NCI-H226 (cell line): Measurements from ENCODE around the gene FBLN1.
"Not testable (repeated sequence)": the region's sequence is repeated elsewhere in the genome, so short reads cannot be mapped to it uniquely, and the experiment has no call there.

Experiments
- DNase-seq: peaks from one replicate; pipeline ENCODE4 v3.0.0-alpha.2; 2015

Gene FBLN1

DNA sequence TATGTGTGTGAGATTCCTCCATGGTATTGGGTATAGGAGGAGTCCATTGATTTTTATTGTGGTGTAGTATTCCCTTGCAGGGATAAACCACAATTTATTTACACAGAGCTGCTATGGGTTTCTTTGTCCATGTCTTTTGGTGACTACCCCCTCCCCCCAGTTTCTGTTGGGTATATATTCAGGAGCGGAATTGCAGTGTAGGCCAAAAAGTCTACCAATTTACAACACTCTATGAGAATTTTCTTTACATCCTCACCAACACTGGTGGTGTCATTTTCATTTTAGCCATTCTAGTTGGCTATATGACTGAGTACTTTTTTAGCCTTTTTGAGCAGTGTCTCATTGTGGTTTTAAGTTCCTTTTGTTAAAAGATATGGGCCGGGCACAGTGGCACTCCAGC lies 113.7 kb downstream of the FBLN1 start:
- no peak for DNase-seq

DNA sequence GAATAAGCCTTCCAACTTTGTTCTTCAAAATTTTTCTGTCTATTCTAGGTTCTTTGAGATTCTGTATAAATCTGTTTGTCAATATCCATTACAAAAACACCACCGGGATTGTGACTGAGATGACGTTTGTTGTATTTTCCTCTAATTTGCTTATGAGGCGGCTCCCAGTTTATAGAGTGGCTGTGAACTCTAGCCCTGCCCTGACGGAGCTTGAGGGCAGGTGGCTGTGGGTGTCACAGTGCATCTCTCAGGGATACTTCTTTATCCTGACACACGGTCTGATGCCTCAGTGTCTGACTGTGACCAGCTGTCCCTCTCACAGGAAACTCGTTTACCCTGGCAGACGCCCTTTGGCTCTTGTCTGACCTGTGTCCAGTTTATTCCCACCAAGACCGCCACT lies 115.3 kb downstream of the FBLN1 start:
- no peak for DNase-seq

DNA sequence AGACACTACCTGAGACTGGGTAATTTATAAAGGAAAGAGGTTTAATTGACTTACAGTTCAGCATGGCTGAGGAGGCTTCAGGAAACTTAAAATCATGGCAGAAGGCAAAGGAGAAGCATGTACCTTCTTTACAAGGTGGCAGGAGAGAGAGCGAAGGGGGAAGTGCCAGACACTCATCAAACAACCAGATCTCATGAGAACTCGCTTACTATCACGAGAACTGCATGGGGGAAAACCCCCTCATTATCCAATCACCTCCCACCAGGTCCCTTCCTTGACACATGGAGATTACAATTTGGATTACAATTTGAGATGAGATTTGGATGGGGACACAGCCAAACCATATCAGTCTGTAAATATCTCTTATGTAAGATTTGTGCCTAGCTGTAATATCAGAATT lies 118.0 kb downstream of the FBLN1 start:
- DNase-seq: no peak

DNA sequence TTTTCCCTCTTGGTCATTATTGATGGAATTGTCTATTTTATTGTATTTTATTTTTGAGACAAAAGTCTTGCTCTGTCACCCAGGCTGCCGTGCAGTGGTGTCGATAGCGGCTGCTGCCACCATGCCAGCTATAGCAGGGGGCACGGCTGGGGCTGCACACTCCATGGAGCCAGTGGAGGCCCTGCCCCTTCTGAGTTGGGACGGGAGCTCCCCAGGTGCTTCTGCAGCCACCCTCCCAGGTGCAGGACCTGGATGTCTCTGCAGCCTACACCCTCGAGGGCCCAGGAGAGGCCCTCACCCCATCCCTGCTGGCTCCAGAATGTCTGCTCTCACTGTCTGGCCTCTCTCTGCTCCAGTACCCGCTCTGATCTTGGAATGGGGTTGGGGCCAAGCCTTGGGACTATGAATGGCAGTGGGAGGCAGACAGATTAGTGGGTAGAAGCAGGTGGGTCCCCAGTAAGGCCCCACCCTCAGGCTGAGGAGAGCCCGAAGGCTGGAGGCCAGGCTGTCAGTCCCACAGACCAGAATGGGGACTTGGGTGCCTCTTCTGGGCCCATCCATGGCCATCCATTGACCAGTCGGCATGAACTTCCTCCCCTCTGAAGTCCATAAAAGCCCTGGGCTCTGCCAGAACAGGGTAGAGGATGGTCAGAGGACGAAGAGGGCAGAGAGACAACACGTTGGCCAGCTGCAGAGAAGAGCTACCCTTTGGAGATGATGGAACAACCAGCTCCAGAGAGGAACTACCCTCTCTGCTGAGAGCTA lies 119.3 kb downstream of the FBLN1 start:
- DNase-seq: no peak

DNA sequence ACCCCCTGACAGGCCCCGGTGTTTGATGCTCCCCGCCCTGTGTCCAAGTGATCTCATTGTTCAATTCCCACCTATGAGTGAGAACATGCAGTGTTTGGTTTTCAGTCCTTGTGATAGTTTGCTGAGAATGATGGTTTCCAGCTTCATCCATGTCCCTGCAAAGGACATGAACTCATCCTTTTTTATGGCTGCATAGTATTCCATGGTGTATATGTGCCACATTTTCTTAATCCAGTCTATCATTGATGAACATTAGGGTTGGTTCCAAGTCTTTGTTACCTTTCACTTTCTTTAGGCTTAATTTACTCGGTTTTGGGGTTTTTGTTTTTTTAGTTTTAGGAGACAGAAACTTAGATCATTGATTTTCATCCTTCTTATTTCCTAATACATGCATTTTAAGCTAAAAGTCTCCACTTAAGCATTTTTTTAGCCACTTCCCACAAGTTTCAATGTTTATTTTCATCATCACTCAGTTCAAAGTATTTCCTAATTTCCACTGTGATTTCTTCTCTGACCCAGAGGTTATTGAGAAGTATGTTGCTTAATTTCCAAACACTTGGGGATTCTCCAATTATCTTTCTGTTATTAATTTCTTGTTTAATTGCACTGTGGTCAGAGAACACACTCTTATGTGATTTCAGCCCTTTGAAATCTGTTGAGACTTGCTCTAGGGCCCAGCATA lies 120.9 kb downstream of the FBLN1 start:
- not testable (repeated sequence) for DNase-seq

DNA sequence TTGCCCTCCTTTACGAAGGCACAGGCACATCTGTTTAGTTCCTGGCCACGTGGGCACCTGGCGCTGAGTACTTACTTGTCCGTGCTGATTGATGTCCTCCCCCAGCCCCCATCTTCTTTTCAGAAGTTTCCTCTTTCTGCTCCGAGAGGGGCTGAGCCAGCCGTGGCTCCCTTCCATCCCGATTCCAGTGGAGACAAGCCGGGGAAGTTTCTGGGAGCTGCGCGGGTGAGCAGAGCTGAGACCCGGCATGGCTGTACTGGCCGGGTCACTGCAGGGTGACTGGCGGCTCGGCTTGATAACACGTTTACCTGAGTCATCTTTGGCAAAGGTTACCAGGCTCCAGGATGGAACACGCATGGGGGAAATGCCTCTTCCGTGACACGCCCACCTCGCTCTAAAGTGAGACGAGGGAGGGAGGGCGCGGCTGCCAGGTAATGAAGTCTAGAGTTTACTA lies 123.5 kb downstream of the FBLN1 start:
- DNase-seq: peak; percentile 48

DNA sequence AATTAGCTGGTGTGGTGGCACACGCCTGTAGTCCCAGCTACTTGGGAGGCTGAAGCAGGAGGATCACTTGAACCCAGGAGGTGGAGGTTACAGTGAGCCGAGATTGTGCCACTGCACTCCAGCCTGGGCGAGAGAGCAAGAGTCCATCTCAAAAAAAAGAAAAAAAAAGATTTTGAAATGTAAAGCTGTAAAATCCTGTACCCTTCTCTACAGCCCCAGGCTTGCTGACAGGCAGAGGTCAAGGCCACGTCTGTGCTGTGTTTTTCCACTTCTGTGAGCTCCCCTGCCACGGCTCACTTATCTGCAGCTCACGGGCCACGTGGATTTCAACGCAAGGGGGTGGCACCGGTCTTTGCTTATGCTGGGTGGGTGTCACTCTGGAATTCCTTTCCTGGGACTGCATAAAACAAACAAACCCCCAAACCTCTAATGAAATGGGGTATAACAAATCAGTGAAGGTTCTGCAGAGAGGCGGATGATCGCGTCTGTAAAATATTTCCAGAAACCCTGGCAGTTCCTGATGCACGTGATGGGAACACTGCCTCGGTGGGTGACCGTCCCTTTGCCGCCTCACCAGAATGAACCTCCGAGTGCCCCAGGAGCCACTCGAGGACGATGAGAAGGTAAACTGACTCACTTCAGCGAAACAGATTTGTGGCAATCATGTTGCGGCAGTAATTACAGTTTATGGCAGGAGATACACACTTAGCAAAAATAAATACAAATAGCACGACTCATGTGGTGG lies 125.0 kb downstream of the FBLN1 start:
- no peak for DNase-seq

DNA sequence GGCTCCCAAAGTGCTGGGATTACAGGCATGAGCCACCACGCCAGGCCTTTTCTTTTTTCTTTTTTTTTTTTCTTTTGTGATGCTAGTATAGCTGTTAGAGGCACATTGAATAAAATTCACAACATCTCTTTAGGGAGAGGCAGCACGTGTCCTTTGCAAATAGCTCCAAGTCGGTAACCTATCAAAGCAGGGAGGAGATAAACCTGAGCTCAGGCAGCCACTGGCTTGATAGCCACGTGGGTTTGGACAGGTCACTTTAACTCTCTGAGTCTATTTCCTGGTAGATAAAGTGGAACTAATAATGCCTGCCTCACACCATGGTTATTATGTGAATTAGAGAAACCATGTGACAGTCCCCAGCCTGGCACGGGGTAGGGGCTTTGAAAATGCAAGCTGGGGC lies 125.8 kb downstream of the FBLN1 start:
- DNase-seq: no peak

DNA sequence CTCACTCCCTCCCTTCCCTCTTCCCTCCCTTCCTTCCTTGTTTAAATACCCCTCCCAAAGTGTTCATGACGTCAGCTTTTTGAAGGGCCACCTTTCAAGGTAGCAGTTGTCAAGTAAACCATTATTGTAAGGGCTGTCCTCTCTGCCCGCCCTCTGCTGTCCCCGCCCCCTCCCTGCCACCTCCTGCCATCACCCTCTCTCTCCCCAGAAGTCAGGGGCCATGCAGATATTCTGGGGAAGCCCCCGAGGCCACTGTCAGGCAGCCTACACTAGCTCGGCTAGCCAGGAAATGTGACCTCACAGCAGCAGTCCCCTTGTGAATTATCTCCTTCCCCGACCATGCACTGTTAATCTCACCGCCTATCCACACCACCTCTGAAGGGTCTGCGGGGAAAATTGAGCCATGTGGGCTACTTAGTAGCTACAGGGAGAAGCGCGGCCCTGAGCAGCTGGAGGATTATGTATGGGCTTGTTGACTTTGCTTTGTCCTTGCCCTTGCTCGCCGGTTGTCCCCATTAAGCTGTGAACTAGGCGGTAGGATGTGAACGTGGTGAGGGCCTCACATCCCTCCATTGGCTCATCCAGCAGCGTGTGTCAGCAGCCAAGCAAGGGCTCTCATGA lies 126.9 kb downstream of the FBLN1 start:
- DNase-seq: no peak

DNA sequence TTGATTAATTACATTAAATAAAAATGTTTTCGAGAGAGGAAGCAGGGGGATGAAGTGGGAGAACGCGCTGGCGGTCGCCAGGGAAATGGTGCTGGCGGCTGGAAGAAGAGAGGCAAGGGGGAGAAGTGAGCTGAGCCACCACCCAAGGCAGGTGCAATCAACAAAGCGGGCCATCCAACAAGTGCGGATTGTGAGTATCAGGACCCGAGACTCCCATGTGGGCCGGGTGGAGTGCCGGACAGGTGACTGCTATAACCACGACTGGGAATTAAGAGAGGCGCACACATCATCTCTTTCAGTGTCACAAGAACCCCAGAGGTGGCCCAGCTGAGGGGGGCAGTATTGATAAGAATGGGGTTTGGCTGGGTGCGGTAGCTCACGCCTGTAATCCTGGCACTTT lies 127.8 kb downstream of the FBLN1 start:
- no peak for DNase-seq

DNA sequence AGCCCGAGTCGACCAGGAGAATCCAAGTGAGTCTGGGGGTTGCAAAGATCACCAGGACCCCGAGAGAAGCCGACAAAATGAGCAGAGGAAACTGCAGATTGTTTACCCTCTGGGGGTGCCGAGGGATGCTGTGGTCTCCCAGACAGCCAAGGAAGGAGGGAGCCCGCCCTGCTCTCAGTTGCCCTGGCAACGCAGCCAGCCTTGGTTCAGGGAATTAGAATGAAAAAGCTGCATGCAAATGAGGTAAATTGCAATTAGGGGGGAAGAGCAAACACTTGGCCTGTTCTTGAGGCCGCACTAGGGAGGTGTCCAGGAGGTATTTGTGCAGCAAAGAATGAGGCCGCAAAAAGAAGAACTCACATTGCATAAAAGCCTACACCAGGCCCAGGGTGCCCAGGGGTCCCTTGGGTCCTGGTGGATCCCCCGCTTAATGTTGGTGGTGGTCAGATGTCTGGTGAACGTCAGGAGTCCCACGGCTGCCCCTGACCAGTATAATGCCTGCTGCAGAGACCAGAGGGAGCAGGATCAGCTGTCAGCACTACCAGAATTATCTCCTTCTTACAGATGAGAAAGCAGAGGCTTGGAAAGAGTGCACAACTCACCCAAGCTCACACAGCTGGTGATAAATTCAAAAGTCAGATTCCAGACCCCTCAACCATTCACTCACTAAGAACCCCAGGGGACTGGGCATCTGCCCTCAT lies 128.6 kb downstream of the FBLN1 start:
- DNase-seq: no peak

DNA sequence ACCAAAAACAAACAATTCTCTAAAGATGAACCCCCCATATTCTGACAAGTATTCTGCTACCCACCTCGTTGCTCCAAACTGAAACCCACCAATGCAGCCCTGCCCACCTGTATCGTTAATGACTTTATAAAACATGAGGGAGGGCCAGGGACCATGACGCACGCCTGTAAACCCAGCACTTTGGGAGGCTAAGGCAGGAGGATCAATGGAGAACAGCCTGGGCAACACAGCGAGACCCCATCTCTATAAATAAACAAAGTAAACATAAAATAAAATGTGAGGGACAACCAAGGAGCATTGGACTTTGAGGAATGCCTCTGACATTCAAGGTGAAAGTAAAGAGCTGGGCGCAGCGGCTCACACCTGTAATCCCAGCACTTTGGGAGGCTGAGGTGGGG lies 129.2 kb downstream of the FBLN1 start:
- no peak for DNase-seq

DNA sequence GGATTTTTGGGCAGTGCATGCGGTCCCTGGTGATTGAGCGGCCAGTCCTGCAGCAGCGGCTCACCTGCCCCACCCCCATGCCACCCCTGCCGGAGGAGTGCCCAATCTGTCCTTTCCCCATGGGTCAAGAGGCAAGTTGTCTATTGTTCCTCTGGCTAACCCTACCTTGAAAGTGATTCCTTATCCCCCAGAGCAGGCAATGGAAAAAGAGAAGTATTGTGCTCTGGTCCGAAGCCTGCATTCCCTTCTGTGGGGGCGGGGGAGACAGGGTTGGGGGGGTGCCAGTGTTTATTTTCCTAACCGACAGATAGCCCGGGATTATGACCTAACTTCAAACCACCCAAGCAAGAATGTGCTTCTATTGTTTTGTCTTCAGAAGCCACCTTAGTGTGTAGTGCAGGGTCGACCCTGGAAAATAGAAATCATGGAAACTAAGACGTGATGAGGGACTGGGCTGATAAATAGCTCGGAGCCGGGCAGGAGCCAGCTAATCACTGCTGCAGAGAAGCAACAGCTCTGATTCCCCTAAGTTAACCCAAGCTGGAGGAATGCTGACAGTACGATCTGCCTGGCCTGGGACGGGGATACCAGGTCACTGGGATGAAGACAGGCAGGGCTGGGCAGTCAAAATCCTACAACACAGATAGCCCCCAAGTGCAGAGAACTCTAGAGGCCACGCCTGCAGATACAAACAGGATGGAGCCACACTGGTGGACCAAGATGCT lies 130.3 kb downstream of the FBLN1 start:
- DNase-seq: no peak

DNA sequence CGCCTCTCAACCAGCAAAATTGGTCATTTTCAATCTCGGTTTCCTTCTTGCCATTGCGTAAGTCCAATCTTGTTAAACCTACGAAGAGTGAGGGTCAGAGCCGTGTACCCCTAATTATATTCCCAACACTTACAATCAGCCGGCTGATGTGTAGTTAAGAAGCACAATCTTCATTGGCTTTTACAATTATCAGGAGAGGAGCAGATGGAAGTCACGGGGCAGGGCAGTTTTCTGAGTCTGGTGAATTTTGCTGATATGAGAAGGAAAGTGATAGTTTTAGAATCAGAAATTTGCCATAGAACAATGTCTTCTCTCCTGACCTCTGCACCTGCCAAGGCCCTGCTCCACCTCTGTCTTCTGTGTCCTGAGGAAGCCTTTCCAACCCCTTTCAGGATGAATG lies 134.0 kb downstream of the FBLN1 start:
- no peak for DNase-seq

DNA sequence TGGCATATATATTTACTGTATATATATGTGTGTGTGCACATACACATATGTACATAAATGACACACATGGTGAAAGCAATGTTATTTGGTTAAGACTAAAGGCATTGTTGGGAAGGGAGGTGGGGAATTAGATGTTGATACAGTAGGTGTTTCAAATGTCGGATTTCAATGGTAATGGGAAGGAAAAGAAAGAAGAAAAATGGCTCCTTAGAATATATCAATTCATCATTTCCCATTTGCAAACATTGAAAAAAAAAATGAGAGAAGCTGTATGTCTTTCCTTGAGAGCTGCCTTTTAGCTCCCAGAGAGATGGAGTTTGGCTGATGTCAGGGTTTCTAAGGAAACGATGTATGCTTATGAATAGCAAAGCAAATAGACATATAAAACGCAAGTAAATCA lies 135.5 kb downstream of the FBLN1 start:
- DNase-seq: no peak

DNA sequence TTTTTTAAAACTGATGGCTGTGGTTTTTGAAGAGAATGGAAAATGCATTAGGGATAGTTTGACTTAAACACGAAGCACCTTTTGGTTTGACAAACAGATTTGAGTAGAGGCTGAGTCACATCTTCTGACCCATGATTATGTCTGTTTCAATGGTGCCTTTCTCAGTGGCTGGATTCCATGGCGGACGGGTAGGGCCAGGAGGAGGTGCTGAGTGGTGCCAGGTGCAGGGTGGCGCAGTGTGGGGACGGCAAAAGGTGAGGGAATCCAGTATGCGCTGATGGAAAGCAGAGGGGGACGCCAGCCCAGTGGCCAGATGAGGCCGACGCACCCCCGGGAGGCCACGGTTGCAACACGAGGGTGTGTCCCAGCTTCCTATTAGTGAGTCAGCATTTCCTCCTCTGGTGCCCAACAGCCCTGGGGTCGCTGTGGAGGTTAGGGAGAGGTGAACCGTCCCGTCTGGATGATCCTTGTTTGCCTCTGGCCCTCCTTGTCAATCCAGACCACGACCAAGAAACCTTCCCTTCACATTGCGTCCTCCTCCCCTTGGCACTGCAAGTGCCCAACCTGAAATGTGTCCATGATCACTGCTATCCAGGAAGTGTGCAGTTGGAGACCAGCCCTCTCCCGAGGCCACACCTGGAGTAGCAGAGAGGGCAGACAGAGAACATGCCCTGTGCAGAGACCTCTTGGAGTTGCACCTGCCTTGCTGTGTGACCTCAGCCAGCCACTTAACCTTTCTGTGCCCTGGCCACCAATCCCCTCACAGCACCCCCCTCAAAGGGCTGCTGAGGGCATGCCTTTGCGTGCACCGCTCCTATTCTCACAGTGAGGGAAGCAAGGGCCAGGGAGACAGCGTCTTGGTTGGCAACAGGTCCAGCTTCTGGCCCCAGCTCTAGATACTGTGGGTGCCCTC lies 136.4 kb downstream of the FBLN1 start:
- DNase-seq: peak; percentile 67

DNA sequence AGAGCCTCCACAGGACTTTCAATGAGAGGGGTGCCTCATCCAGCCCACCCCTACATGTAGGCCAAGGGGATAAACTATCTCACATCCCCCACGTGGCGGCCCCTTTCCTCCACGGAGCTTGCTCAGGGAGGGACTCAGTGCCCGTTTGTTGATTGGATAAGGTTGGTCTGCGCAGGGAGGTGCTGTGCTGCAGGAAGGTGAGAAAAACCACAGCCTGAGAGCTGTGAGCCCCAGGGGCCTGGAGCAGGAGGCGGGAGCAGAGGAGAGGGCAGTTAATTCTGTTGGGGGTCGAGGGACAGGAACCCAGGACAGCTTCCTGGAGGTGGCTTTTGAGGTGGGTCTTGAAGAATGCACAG lies 137.0 kb downstream of the FBLN1 start:
- DNase-seq: no peak

DNA sequence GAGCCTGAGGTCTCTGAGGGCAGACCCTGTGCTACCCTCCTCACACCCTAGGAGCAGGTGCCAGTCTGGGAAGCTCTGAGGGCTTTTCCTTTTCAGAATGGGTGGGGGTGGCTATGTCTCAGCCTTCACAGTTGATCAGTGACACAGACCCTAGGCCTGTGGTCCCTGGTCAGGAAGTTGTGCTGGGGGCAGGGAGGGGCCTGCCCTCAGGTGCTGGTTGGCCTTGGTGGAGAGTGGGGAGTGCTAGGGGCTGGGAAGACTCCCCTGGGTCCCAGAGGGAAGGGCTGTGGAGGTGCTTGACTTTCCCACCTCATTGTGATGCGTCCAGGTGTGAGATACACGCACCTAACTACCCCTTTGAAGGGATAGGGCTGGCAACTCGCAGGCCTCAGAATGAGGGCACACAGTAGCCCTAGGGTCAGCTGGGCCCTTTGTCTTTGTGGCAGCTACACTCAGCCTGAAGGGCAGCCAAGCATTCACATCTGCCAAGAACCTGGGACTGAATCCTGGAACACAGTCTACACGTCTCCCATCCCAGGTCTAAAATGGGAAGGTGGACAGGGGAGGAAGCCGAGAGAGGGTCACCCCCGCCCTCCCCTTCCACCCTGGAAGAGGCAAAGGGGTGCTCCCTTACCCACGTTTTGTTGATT lies 137.7 kb downstream of the FBLN1 start:
- DNase-seq: no peak

DNA sequence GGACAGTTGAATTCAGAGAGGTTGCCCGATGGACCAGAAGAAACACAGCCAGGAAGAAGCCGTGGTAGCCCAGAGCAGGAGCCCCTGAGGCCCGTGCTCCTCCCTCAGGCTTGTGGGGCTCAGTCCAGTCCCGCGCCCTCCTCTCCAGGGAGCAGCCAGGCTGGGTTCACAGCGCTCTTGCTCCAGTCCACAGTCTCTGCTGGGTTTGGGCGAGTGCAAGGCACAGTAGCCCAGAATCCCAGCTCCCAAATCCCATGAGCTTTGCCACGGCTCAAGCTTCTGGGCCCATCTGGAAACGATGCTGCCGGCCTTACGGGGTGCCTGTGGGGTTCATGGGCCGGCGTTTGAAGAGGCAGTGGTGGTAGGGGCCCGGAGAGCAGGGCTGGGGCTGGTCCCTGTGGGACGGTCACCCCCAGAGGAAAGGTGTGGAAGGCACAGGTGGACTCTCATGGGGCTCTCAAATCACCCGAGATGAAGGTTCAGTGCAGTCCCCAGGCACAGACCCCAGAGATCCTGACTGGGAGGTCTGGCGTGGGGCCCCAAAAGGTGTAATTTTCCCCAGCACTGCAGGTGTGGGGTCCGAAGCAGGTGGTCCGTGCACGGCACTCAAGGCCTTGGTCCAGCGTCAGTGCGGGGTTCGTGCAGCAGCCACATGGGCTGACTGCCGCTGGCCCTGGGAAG lies 138.4 kb downstream of the FBLN1 start:
- DNase-seq: no peak

DNA sequence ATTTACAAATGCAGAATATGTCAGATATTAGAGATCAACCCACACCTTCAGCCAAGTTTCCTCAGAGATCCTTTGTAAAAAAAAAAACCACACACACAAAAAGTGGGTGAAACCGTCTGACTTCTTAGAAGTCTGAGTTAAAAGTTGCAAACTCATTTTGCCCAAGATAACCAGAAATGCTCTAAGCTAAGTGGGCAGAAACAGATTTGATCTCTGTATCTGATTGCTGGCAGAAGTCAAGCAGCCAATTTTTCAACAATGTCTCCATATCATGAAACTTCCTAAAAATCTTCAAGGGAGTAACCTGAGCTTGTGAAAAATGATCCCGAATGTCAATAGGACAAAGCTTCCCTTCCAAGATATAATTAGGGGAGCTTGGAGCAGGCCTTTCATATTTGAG lies 140.3 kb downstream of the FBLN1 start:
- DNase-seq: no peak
